Activated CD4-positive, alpha-beta T cell treated with anti-CD3 and anti-CD28 coated beads, Interleukin-2, amount 50 U/mL, for 16 hours (primary cell): Measurements from ENCODE around the gene COL23A1.
"Not testable (repeated sequence)": the region's sequence is repeated elsewhere in the genome, so short reads cannot be mapped to it uniquely, and the experiment has no call there.

Experiments used
- DNase-seq: peaks from one replicate; pipeline ENCODE4 v3.0.0-alpha.2; 2020

COL23A1 gene

DNA sequence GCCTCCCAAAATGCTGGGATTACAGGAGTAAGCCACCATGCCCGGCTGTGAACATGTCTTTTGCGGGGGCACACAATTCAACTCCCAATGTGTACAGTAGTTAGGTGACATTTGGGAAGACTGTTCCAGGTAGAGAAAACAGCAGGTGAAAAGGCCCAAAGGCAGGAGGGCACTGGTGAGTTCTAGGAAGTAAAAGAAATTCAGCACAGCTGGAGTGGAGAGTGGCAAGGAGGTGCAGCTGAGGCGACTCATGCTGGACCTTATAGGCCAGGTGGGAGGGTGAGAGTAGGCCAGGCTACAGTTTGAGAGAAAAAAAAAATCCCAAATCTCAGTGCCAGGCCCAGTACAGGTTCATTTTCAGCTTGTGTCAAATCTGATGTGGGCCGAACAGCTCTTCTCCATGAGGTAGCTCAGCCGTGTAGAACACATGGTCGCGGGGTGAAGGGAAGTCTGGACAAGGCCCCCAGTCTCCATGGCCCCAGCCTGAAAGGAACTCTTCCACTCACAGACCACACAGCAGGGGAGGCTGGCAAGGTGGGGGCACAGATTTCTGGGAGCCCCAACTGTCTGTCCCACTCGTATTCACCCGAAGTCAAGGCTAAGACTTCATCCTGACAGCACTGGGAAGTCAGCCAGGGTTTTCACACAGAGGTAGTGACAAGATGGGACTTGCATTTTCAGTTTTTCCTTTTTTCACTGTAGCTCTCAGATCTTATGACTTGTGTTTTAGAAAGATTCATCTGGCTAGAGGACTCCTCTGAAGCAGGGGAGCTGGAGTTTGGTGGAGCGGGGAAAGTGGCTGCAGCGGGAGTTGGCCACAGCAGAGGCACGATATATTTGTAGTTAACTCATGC is 390.4 kb downstream of the COL23A1 start:
- no peak for DNase-seq

DNA sequence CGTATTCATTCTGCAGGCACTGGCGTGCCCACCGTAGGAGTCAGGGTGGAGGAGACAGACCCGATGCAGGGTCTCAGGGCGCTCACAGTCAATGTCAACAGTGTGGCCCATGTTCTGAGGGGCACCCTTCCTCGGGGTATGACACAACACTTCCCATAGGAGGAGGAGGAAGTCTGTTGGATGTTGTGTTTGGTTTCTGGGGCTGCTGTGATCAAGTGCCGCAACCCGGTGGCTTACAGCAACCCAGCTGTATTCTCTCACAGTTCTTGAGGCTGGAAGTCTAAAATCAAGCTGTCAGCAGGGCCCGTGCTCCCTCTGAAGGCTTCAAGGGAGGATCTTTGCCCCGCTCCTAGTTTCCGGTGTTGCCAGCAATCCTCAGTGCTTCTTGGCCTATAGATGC is 391.5 kb downstream of the COL23A1 start:
- no peak for DNase-seq

DNA sequence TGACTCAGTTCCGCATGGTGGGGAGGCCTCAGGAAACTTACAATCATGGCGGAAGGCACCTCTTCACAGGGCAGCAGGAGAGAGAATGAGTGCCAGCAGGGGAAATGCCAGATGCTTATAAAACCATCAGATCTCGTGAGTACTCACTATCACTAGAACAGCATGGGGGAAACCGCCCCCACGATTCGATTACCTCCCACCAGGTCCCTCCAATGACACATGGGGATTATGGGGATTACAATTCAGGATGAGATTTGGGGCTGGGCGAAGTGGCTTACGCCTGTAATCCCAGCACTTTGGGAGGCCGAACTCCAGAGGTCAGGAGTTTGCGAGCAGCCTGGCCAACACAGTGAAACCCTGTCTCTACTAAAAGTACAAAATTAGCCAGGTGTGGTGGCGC is 392.0 kb downstream of the COL23A1 start:
- not testable (repeated sequence) for DNase-seq

DNA sequence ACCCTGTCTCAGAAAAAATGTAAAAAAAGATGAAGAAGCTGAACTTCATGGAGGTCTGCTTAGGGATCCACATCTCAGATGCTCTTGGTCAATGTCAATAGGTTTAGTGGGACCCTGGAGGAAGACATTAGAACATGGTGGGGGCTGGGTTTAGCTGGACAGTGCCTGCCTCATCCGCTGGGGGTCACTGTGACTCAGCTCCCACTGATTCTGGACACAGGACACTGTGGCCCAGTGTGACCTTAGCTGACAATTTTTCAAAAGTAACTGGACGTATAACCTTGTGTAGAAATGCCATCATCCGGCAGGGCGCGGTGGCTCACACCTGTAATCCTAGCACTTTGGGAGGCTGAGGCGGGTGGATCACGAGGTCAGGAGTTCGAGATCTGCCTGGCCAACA is 393.2 kb downstream of the COL23A1 start:
- DNase-seq: no peak

DNA sequence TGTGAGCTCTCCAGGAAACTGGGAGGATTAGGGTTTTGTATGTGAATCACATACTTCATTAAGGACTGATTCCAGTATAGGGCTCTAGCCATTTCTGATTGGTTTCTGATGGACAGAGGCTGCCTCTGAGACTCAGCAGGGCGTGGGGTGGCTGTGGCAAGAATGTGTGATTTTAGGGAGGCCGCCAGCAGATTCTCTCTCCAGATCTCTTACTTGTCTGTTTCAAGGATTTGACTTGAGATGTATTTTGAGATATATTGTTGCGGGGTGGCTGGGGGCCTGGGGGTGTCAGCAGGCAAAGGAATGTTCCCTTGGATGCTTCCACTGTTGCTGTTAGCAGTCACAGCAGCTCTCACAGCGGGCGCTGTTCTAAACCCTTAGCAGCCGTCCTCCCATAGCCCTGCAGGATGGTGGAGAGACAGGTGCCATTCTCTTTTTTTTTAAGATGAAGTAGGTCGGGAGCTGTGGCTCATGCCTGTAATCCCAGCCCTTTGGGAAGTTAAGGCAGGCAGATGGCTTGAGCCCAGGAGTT is 393.8 kb downstream of the COL23A1 start:
- no peak for DNase-seq

DNA sequence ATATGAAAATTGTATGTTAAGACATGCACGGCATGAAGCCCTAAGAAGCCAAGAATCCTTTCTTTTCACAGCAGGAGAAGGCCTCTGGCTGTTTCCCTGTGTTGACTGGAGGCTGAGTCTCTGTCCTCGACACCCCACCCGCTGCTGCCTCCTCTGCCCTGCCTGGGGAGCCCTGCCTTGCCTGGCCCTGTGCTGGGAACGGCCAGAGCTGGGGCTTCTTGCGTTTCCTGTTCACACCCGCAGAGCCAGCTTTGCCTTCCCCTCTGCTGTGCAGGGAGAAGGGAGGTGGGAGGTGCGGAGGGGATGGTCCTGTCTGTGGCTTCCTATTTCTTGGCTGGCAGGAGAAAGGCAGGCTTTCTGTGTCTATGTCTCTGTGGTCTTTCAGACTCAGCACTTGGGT is 396.2 kb downstream of the COL23A1 start:
- no peak for DNase-seq

DNA sequence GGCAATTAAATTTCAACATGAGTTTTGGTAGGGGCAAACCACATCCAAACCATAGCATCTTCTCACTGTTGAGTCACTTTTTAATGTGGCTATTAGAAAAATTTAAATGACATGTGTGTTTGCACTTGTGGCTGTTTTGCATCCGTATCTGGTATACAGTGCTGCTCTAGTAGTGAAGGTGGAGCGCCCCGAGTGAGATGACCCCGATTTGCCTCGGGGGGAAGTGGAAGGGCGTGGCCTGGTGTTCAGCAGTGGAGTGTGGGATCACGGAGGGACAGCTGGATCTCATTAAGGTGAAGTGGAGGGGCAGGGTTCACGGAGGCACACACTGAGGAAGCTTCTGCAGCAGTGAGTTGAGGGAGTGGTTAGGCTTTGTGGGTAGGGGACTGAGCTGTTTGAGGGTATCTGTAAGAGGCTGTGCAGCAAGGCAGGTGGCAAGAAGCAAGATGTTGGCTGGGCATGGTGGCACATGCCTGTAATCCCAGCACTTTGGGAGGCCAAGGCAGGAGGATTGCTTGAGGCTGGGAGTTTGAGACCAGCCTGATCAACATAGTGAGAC is 396.9 kb downstream of the COL23A1 start:
- no peak for DNase-seq

DNA sequence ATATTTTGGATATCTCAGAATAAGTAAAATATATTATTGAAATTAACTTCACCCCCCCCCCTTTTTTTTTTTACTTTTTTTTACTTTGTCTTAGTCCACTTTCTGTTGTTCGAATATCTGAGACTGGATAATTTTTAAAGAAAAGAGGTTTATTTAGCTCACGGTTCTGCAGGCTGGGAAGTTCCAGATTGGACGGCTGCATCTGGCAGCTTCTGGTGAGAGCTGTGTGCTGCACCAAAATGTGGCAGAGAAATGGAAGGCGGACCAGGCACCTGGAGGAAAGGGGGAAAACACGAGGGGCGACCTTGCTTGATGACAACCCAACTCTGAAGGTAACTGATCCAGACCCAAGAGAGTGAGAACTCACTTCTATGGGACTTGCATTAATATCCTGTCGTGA is 397.4 kb downstream of the COL23A1 start:
- DNase-seq: no peak

DNA sequence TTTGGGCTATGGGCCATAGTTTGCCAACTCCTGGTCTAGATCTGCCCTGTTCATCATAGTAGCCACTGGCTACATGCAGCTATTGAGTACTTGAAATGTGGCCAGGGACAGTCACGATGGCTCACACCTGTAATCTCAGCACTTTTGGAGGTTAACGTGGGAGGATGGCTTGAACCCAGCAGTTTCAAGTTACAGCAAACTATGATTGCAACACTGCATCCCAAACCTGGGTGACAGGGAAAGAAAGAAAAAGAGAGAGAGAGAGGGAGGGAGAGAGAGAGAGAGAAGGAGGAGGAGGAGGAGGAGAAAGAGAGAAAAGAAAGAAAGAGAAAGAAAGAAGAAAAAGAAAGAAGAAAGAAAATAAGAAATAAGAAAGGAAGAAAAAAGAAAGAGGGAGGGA is 397.9 kb downstream of the COL23A1 start:
- DNase-seq: no peak

DNA sequence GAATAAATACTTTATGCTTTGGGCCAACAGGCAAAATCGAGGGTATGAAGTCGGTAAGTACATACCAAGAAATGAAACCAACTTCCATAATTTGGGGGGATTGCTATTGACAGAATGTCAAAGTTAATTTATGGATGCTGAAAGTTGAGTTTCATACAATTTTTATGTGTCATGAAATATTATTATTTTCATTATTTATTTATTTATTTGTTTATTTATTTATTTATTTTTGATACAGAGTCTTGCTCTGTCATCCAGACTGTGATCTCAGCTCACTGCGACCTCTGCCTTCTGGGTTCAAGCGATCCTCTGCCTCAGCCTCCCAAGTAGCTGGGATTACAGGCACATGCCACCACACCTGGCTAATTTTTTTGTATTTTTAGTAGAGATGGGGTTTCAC is 398.5 kb downstream of the COL23A1 start:
- no peak for DNase-seq

DNA sequence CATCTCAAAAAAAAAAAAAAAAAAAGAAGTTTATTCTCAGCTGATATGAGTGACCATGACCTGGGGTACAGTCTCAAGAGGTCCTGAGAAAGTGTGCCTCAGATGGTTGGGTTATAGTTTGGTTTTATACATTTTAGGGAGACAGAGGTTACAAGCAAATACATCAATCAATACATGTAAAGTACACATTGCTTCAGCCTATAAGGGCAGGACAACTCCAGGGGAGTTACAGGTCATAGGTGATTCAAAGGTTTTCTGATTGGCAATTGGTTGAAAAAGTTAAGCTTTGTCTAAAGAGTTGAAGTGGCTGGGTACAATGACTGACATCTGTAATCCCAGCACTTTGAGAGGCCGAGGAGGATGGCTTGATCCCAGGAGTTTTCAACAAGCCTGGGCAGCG is 400.8 kb downstream of the COL23A1 start:
- no peak for DNase-seq
